GM12878 (cell line): ENCODE measurements around the gene GFM1. TPM values are rescaled to one million over a fixed set of nuclear protein-coding genes. Genes with fewer than 3 reads are reported as not detected.

ENCODE experiments used
- ATAC-seq: fragments of 200-7000 bp; cut with Tn5 transposase; 3 replicates; pipeline ENCODE4 v1.9.1; 2020; ENCODE audit warnings: mild to moderate bottlenecking, moderate library complexity
- BruUV-seq: library from RNA; stranded (reverse); fragments of 400-500 nt; replicated peaks from 2 replicates; lab custom pipeline; 2021; lab: Mats Ljungman, UMichigan
- CTCF ChIA-PET: fragments of 300-600 bp; sonication (Branson Sonifier 250); formaldehyde crosslinking; extraction: SDS; loops from one replicate; lab custom pipeline; 2021; ENCODE audit warnings: inconsistent platforms; lab: Yijun Ruan, JAX
- POLR2A ChIA-PET: fragments of 350-600 bp; formaldehyde crosslinking; extraction: SDS; loops from one replicate; lab custom pipeline; 2021; ENCODE audit warnings: inconsistent platforms; lab: Charles Lee
- RAD21 ChIA-PET: fragments of 300-600 bp; sonication (Branson Sonifier 250); formaldehyde crosslinking; loops from one replicate; lab custom pipeline; 2023; ENCODE audit warnings: antibody characterized with exemption; ENCODE audit not compliant: unreplicated experiment; lab: Charles Lee
- SMC1A ChIA-PET: fragments of 300-600 bp; sonication (Branson Sonifier 250); formaldehyde crosslinking; loops from one replicate; lab custom pipeline; 2023; ENCODE audit not compliant: unreplicated experiment, uncharacterized antibody; lab: Charles Lee
- DNase-seq: peaks from one replicate; pipeline ENCODE4 v3.0.0-alpha.2; 2011; ENCODE audit warnings: low read depth, low spot score
- FAIRE-seq: peaks from 3 replicates; lab custom pipeline; 2011; peaks lifted over from hg19 to GRCh38; lab: Jason Lieb, UNC
- H2AFZ ChIP-seq: 2 replicates; pipeline ENCODE4 v1.6.0; 2011; ENCODE audit warnings: low read depth, low read length, control low read depth; ENCODE audit not compliant: control insufficient read depth
- H3K27ac ChIP-seq: 2 replicates; pipeline ENCODE4 v1.5.1; 2011; ENCODE audit warnings: control low read depth; ENCODE audit not compliant: control insufficient read depth, insufficient read depth
- H3K27me3 ChIP-seq, 2 experiments: replicated peaks in 1 of 2; 2 replicates each; pipeline versions ENCODE4 v1.6.0 to v1.6.1; 2011; ENCODE audit warnings: low read length in 1 of 2; ENCODE audit not compliant: control insufficient read depth in 2 of 2, insufficient read depth in 2 of 2
- H3K36me3 ChIP-seq, 2 experiments: 2 replicates each; pipeline ENCODE4 v1.5.1; 2011; ENCODE audit warnings: low read length in 1 of 2; ENCODE audit not compliant: control insufficient read depth in 2 of 2, insufficient read depth in 2 of 2
- H3K4me1 ChIP-seq: 2 replicates; pipeline ENCODE4 v1.6.1; 2011; ENCODE audit warnings: mild to moderate bottlenecking, low read length, moderate library complexity, mixed read lengths; ENCODE audit not compliant: control insufficient read depth, insufficient read depth
- H3K4me2 ChIP-seq: 2 replicates; pipeline ENCODE4 v1.6.0; 2011; ENCODE audit warnings: control low read depth; ENCODE audit not compliant: control insufficient read depth, insufficient read depth
- H3K4me3 ChIP-seq: fragments of 200-600 bp; sonication (generic); 2 replicates; pipeline ENCODE4 v1.5.1; 2016
- H3K79me2 ChIP-seq: 2 replicates; pipeline ENCODE4 v1.6.0; 2011; ENCODE audit warnings: low read length; ENCODE audit not compliant: control insufficient read depth, insufficient read depth
- H3K9ac ChIP-seq: 2 replicates; pipeline ENCODE4 v1.8.0; 2011; ENCODE audit warnings: low read length, control low read depth, mixed read lengths; ENCODE audit not compliant: control insufficient read depth, insufficient read depth
- H3K9me3 ChIP-seq: replicated peaks from 3 replicates; pipeline ENCODE4 v1.5.1; 2011; ENCODE audit warnings: mild to moderate bottlenecking, low read length; ENCODE audit not compliant: control insufficient read depth, insufficient read depth
- H4K20me1 ChIP-seq: 2 replicates; pipeline ENCODE4 v1.6.0; 2011; ENCODE audit not compliant: control insufficient read depth, insufficient read depth
- BACH1 ChIP-seq: fragments of 450-650 bp; IDR thresholded peaks from 2 replicates; pipeline ENCODE4 v1.6.1; 2017; ENCODE audit warnings: mild to moderate bottlenecking, borderline replicate concordance
- BCL3 ChIP-seq: IDR thresholded peaks from 2 replicates; pipeline ENCODE4 v1.6.1; 2011; ENCODE audit warnings: borderline replicate concordance, low read depth, mild to moderate bottlenecking, moderate library complexity, low read length; ENCODE audit not compliant: insufficient read depth, poor library complexity, severe bottlenecking
- CHD1 ChIP-seq: IDR thresholded peaks from 2 replicates; pipeline ENCODE4 v1.6.1; 2012; ENCODE audit warnings: low read depth, low read length, improper control_type of control experiment
- CHD4 ChIP-seq: fragments of 200-600 bp; sonication (generic); IDR thresholded peaks from 2 replicates; pipeline ENCODE4 v1.6.1; 2016; ENCODE audit warnings: mild to moderate bottlenecking
- ESRRA ChIP-seq: IDR thresholded peaks from 2 replicates; pipeline ENCODE4 v1.6.1; 2012; ENCODE audit warnings: mild to moderate bottlenecking, low read length, improper control_type of control experiment
- ETV6 ChIP-seq, 2 experiments: fragments of 450-650 bp in 1 of 2; IDR thresholded peaks in 1 of 2; conservative IDR thresholded peaks in 1 of 2; 2 replicates each; pipeline ENCODE4 v1.6.1; 2014; ENCODE audit warnings: antibody characterized with exemption in 1 of 2, borderline replicate concordance in 1 of 2, low read depth in 1 of 2, mild to moderate bottlenecking in 1 of 2, moderate library complexity in 1 of 2
- FOXK2 ChIP-seq: fragments of 450-650 bp; IDR thresholded peaks from 2 replicates; pipeline ENCODE4 v1.6.1; 2017; ENCODE audit warnings: mild to moderate bottlenecking, moderate library complexity
- GATAD2B ChIP-seq: fragments of 450-650 bp; conservative IDR thresholded peaks from 2 replicates; pipeline ENCODE4 v1.6.1; 2017; ENCODE audit warnings: low read depth, mild to moderate bottlenecking, moderate library complexity
- IRF3 ChIP-seq: fragments of 450-650 bp; IDR thresholded peaks from 2 replicates; pipeline ENCODE4 v1.6.1; 2014; ENCODE audit warnings: mild to moderate bottlenecking
- KDM1A ChIP-seq: fragments of 200-600 bp; sonication (generic); IDR thresholded peaks from 2 replicates; pipeline ENCODE4 v1.6.1; 2016; ENCODE audit warnings: borderline replicate concordance
- KLF5 ChIP-seq: fragments of 450-650 bp; IDR thresholded peaks from 2 replicates; pipeline ENCODE4 v1.6.1; 2014; ENCODE audit warnings: mild to moderate bottlenecking; ENCODE audit not compliant: partially characterized antibody
- MEF2A ChIP-seq: IDR thresholded peaks from 2 replicates; pipeline ENCODE4 v1.6.1; 2011; ENCODE audit warnings: low read depth, mild to moderate bottlenecking, low read length, moderate library complexity; ENCODE audit not compliant: insufficient read depth
- MLLT1 ChIP-seq: fragments of 450-650 bp; IDR thresholded peaks from 2 replicates; pipeline ENCODE4 v1.6.1; 2016; ENCODE audit warnings: mild to moderate bottlenecking
- NBN ChIP-seq: fragments of 450-650 bp; IDR thresholded peaks from 2 replicates; pipeline ENCODE4 v1.6.1; 2016
- RBBP5 ChIP-seq: fragments of 200-600 bp; sonication (generic); conservative IDR thresholded peaks from 2 replicates; pipeline ENCODE4 v1.6.1; 2016
- RCOR1 ChIP-seq: conservative IDR thresholded peaks from 2 replicates; pipeline ENCODE4 v1.6.1; 2012; ENCODE audit warnings: low read depth, low read length, improper control_type of control experiment
- SMAD5 ChIP-seq: IDR thresholded peaks from 2 replicates; pipeline ENCODE4 v1.6.1; 2016; ENCODE audit warnings: antibody characterized with exemption, low read depth
- SP1 ChIP-seq: IDR thresholded peaks from one replicate; pipeline ENCODE4 v1.6.1; 2011; ENCODE audit warnings: low read depth, low read length
- SRF ChIP-seq, 2 experiments: IDR thresholded peaks; 2 replicates each; pipeline ENCODE4 v1.6.1; 2011; ENCODE audit warnings: low read depth in 2 of 2, low read length in 2 of 2, mild to moderate bottlenecking in 1 of 2, moderate library complexity in 1 of 2
- SUZ12 ChIP-seq: fragments of 200-600 bp; sonication (generic); IDR thresholded peaks from one replicate; pipeline ENCODE4 v1.6.1; 2018; ENCODE audit warnings: antibody characterized with exemption, mild to moderate bottlenecking; ENCODE audit not compliant: unreplicated experiment
- WRNIP1 ChIP-seq: IDR thresholded peaks from 2 replicates; pipeline ENCODE4 v1.6.1; 2011; ENCODE audit warnings: low read depth, low read length, improper control_type of control experiment, borderline replicate concordance
- ZNF274 ChIP-seq: IDR thresholded peaks from one replicate; pipeline ENCODE4 v1.8.0; 2011; ENCODE audit not compliant: insufficient read length, insufficient read depth
- ZSCAN29 ChIP-seq: fragments of 450-650 bp; IDR thresholded peaks from 2 replicates; pipeline ENCODE4 v1.6.1; 2017; ENCODE audit warnings: mild to moderate bottlenecking, moderate library complexity
- WGBS: methylation state at CpG from one replicate; pipeline ENCODE4 v1.1.6; 2016; ENCODE audit warnings: low lambda C conversion rate; ENCODE audit not compliant: insufficient replicate concordance, insufficient coverage; ENCODE audit errors: missing lambda C conversion rate; 5-methylcytosine and 5-hydroxymethylcytosine counted together
- in situ Hi-C: fragments of 300-500 bp; cut with MboI; formaldehyde crosslinking; loops from 9 replicates; pipeline ENCODE4 v1.14.3; 2018; ENCODE audit warnings: mixed read lengths
- intact Hi-C: fragments of 100-400 bp; cut with micrococcal nuclease; formaldehyde crosslinking; loops from one replicate; pipeline ENCODE4 v1.14.2; 2022; ENCODE audit not compliant: unreplicated experiment
- polyA plus RNA-seq, 11 experiments: library from polyadenylated mRNA; depleted of rRNA in 4 of 11; unstranded in 6 of 11; stranded (reverse) in 5 of 11; fragments of >200 nt; fragmentation: Nextera tagmentation in 4 of 11; fragmentation: Illumina TruSeq in 1 of 11; extraction: Ambion mirVana in 4 of 11; extraction: Trizol in 1 of 11; gene quantifications; 1 replicate in 1 of 11; 2 replicates in 10 of 11; pipeline versions ENCODE4 v1.2.1 to v1.2.3, GENCODE V29; 2011 to 2016; ENCODE audit warnings: inconsistent platforms in 2 of 11, missing spikeins in 2 of 11, low read depth in 1 of 11
- total RNA-seq, 4 experiments: library from RNA; depleted of rRNA in 3 of 4; stranded (reverse); fragments of >200 nt in 3 of 4; fragmentation: Illumina TruSeq in 1 of 4; extraction: Trizol in 1 of 4; gene quantifications; 2 replicates each; pipeline versions ENCODE4 v1.2.1 to v1.2.3, GENCODE V29; 2013 to 2021

GFM1 gene
- total and polyA plus RNA-seq, 10 of the 15 experiments (the other 5 are each of a cell fraction or from before 2014, with no cell fraction given) = 36.9 to 87.2 (median 57.3) TPM

GRCh38 chr3:158722108-158722507 is 77.8 kb downstream of the GFM1 start (continued):
- TF ChIP-seq KLF5 = no peak
- TF ChIP-seq CHD1 = no peak
- TF ChIP-seq SRF (IDR thresholded peaks at IDR 0.05; ENCODE audit: low read depth in 2 of 2, low read length in 2 of 2) = no peak
- TF ChIP-seq IRF3 = no peak
- no peak for TF ChIP-seq GATAD2B
- no peak for TF ChIP-seq MLLT1

DNA sequence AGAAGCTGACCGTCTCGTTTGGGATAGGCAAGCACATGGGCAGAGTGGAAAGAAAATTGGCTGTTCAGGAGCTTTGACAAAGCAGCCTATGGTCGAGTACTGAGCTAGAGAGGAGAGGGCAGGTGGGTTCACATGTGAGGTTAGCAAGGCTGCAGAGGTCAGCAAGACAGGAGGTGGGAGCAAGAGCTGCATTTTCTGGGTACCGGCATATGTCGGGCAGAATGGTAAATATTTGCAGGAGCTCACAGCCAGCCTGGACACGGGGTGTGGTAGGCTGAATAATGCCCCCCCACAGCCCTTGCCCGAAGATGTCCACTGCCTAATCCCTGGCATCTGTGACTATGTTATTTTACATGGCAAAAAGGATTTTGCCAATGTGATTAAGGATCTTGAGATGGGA is 79.7 kb downstream of the GFM1 start:
- H3K27me3 ChIP-seq = no peaks in the 10 kb centered on the region
- BruUV-seq = no TSS peak
- RAD21 ChIA-PET = no interaction called here
- SMC1A ChIA-PET = interaction anchor here (0.6 kb wide), 1 partner anchor 15 kb away, joined by 3 read pairs; no protein-coding TSS in a partner anchor
- H2AFZ ChIP-seq = no peak overlapping the region
- CTCF ChIA-PET = interaction anchor here (1.1 to 2.1 kb wide), 2 partner anchors 65 to 68 kb away, joined by 4 to 10 read pairs; no protein-coding TSS in a partner anchor
- H4K20me1 ChIP-seq = no peaks in the 10 kb centered on the region
- DNase-seq (no peak), ATAC-seq (no peak), FAIRE-seq (no peak)
- WGBS = 93% methylated on average over 7 of the region's 7 CpGs
- H3K36me3 ChIP-seq = no peaks in the 10 kb centered on the region; a peak in 1 of 4 replicates
- H3K4me2 ChIP-seq = no peak overlapping the region
- no peak overlapping the region for H3K9ac ChIP-seq
- H3K79me2 ChIP-seq = no peaks in the 10 kb centered on the region
- H3K27ac ChIP-seq = no peak overlapping the region
- H3K4me3 ChIP-seq = no peak overlapping the region
- H3K4me1 ChIP-seq = no peaks in the 10 kb centered on the region
- H3K9me3 ChIP-seq = no peaks in the 10 kb centered on the region
- intact Hi-C loops (no loop called here), in situ Hi-C loops (loop anchor here (5.0 kb wide), 1 partner anchor 68 kb away; no protein-coding TSS in a partner anchor)
- POLR2A ChIA-PET = no interaction called here
- no peak for TF ChIP-seq ZSCAN29
- no peak for TF ChIP-seq RBBP5
- no peak for TF ChIP-seq MEF2A
- no peak for TF ChIP-seq WRNIP1
- no peak for TF ChIP-seq SUZ12
- no peak for TF ChIP-seq KDM1A
- TF ChIP-seq NBN = no peak
- no peak for TF ChIP-seq SRF (IDR thresholded peaks at IDR 0.05; ENCODE audit: low read depth in 2 of 2, low read length in 2 of 2)
- no peak for TF ChIP-seq SMAD5
- TF ChIP-seq FOXK2 = no peak
- no peak for TF ChIP-seq BCL3
- no peak for TF ChIP-seq BACH1
- TF ChIP-seq ZNF274 = no peak
- TF ChIP-seq CHD4 = no peak
- TF ChIP-seq SP1 = no peak
- TF ChIP-seq ESRRA = no peak
- TF ChIP-seq RCOR1 = no peak
- no peak for TF ChIP-seq ETV6 (conservative IDR thresholded peaks at IDR 0.05 in 1 of 2, IDR thresholded peaks at IDR 0.05 in 1 of 2; ENCODE audit: borderline replicate concordance in 1 of 2, low read depth in 1 of 2)
